ENCODE data around the gene SLC6A13. TPM values are rescaled to one million over a fixed set of nuclear protein-coding genes. Genes with fewer than 3 reads are reported as not detected.
"Not testable (repeated sequence)": the region's sequence is repeated elsewhere in the genome, so short reads cannot be mapped to it uniquely, and the experiment has no call there.

Gene SLC6A13
- total RNA-seq, 1 donor from 2014 or later, result 0.51 TPM

- no peak for DNase-seq (ENCODE audit: low read depth)
Observed at GRCh38 chr12:218221-218620, 44.4 kb downstream of the SLC6A13 start.

GRCh38 chr12:217029-217428, 45.6 kb downstream of the SLC6A13 start:
- DNase-seq (ENCODE audit: low read depth), result not testable (repeated sequence)

- no peak for DNase-seq (ENCODE audit: low read depth)
Observed at GRCh38 chr12:215116-215515, 47.5 kb downstream of the SLC6A13 start.

- no peak for DNase-seq (ENCODE audit: low read depth)
Observed at GRCh38 chr12:214003-214741, 48.5 kb downstream of the SLC6A13 start, which contains the start of gene SLC6A12. SLC6A12 (minus strand) TSS chr12:214157; CDS start chr12:209986, 4,171 bp downstream.

GRCh38 chr12:213527-213932, 49.1 kb downstream of the SLC6A13 start:
- no peak for DNase-seq (ENCODE audit: low read depth)

GRCh38 chr12:212715-213526, 49.7 kb downstream of the SLC6A13 start:
- DNase-seq (ENCODE audit: low read depth), result peak; percentile 22

GRCh38 chr12:212415-212714, 50.3 kb downstream of the SLC6A13 start:
- DNase-seq (ENCODE audit: low read depth), result no peak

- no peak for DNase-seq (ENCODE audit: low read depth)
Observed at GRCh38 chr12:211639-212414, 50.8 kb downstream of the SLC6A13 start.

- DNase-seq (ENCODE audit: low read depth), result no peak
Observed at GRCh38 chr12:211142-211465, 51.5 kb downstream of the SLC6A13 start.

GRCh38 chr12:210277-211141, 52.1 kb downstream of the SLC6A13 start:
- no peak for DNase-seq (ENCODE audit: low read depth)

- no peak for DNase-seq (ENCODE audit: low read depth)
Observed at GRCh38 chr12:209851-210250, 52.8 kb downstream of the SLC6A13 start.

GRCh38 chr12:209246-209645, 53.4 kb downstream of the SLC6A13 start:
- no peak for DNase-seq (ENCODE audit: low read depth)

- DNase-seq (ENCODE audit: low read depth), result no peak
Observed at GRCh38 chr12:208813-209212, 53.8 kb downstream of the SLC6A13 start.

GRCh38 chr12:207804-208203, 54.8 kb downstream of the SLC6A13 start:
- DNase-seq (ENCODE audit: low read depth), result no peak

GRCh38 chr12:206746-207440, 55.7 kb downstream of the SLC6A13 start:
- no peak for DNase-seq (ENCODE audit: low read depth)

GRCh38 chr12:205026-205425, 57.6 kb downstream of the SLC6A13 start:
- no peak for DNase-seq (ENCODE audit: low read depth)

GRCh38 chr12:204261-204678, 58.4 kb downstream of the SLC6A13 start:
- no peak for DNase-seq (ENCODE audit: low read depth)

GRCh38 chr12:203462-204260, 59.0 kb downstream of the SLC6A13 start:
- peak; percentile 16 for DNase-seq (ENCODE audit: low read depth)

- no peak for DNase-seq (ENCODE audit: low read depth)
Observed at GRCh38 chr12:203074-203461, 59.6 kb downstream of the SLC6A13 start.
